NCI-H226 (cell line): ENCODE data around the gene NPHP1.
"Not testable (repeated sequence)": the region's sequence is repeated elsewhere in the genome, so short reads cannot be mapped to it uniquely, and the experiment has no call there.

Experiments
- DNase-seq: peaks from one replicate; pipeline ENCODE4 v3.0.0-alpha.2; 2015

NPHP1 gene

GRCh38 chr2:110101901-110102803 is 102.7 kb downstream of the NPHP1 start:
- DNase-seq, result no peak

DNA sequence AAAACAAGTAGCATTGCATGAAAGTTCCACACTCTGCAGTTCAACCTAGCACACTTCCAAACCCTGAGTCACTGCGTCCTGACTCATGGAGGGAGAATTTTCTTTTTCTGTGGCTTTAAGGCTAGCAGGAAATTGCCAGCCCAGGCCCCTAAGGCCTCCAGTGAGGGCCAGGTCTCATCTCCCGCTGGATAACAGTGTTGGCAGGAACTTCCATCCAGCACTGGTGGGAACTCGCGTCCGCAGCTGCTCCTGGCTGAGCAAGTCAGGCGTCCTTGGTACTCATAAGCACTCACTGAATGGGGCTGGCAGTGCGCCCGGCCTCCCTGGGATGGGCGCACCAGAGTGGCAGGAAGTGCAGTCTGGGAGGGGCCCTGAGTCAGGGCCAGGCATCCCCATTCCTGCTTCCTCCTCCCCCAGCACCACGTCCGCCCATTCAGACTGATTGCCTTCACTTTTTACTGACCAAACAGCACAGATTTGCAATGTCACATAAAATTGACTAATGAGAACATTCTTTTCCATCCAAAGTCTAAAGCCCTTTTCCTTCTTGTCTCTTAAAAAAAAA is 103.5 kb downstream of the NPHP1 start:
- DNase-seq, result peak; percentile 100

GRCh38 chr2:110100880-110101279 is 103.9 kb downstream of the NPHP1 start:
- not testable (repeated sequence) for DNase-seq

- DNase-seq, result no peak
These were observed 104.3 kb downstream of the NPHP1 start for GRCh38 chr2:110100480-110100879.

DNA sequence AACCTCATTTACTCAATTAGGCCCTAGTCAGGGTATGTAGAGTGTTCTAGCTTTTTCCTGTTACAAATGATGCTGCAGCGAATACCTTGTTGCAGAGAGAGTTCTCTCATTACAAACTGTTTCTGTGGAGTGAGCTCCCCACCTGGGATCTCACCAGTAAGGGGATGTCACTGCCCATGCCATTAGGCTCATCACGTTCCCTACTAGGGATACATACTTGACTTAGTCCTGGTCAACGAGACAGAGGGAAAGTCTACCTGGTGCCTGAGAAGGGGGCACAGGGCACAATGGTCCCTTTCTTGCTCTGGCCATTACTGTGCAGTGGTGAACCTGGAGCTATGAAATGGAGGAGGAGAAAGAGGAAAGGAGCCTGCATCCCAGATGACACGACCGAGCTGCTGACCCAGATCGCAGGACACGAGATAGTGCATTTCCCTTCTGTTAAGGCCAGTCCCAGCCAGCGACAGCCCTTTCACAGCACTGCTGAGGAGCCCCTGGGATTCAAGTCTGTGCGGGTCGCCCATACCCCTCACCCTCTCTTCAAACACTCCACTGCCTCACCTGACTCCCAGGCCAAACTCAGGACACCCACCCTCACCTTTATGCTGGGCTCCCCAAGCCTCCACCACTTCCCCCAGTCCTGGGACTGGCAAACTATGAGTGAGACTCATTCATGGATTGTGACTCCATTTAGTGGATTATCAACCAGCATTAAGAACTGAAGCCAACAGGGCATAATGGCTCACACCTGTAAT is 105.2 kb downstream of the NPHP1 start:
- no peak for DNase-seq

- no peak for DNase-seq
These were observed 105.8 kb downstream of the NPHP1 start for GRCh38 chr2:110099038-110099425.

DNA sequence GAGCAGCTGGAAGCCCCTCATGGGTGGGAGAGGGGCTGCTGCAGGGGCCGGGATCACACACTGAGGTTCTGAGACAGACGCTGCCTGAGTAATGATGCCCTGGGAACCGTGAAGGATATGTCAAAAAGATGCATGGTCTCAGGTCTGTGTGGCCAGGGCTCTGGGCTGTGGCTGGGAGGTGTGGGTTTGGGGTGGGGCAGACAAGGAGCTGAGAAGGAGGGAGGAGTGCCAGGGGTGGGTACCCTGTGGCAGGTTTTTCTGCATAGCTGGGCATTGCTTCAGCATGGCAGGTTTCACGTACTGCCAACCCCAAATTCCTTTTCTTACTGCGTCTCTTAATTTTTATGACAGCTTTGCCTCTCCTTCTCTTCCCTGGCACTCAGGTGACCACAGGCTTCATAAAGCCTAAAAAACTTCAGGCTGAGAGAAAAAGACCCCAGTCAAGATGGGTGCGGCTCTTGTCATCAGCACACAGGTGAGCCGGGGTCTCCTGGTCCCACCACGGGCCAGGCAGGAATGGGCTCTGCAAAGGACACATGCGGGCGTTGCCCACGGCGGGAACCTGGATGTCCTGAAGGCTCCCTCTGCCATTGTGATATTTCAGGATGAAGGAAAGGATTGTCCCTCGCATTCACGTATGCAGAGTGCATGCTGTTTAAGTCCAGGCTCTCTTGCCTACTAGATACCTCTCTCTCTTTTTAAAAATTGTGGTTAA is 107.2 kb downstream of the NPHP1 start:
- DNase-seq, result no peak

GRCh38 chr2:110095994-110096633 is 108.7 kb downstream of the NPHP1 start:
- no peak for DNase-seq

GRCh38 chr2:110094884-110095534 is 109.8 kb downstream of the NPHP1 start:
- not testable (repeated sequence) for DNase-seq

DNA sequence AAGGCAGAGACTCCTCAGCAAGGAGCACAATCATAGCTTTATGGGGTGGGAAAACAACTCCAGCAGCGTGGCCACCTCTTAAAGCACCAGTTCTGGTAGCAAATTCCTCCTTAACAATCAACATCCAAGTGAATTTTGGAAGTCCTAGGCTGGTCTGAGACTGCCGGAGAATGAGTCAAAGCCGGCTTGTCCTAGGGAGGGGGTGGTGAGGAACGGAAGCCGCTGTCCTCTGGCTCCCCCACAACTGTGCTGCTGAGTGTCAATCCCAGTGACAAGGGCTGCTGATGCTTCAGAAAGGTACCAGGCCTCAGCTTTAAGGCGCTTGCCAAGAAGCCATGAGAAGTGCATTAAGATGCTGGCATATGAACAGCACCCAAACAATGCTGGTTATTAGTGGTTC is 110.9 kb downstream of the NPHP1 start:
- DNase-seq, result not testable (repeated sequence)

DNA sequence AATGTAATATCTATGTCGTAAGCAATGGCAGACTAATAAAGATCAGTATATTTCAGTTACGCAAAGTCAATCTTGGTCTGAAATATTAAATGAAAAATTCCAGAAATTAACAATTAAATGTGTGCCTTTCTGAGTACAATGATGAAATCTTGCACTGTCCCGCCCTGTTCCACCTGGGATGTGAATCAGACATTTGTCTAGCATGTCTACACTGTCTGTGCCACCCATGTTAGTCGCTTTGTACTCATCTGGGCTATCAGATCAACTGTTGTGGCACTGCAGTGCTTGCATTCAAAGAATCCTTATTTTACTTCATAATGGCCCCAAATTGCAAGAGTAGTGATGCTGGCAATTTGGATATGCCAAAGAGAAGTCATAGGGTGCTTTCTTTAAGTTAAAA is 114.6 kb downstream of the NPHP1 start:
- not testable (repeated sequence) for DNase-seq

- DNase-seq, result not testable (repeated sequence)
These were observed 121.1 kb downstream of the NPHP1 start for GRCh38 chr2:110083757-110084156.

- not testable (repeated sequence) for DNase-seq
These were observed 121.7 kb downstream of the NPHP1 start for GRCh38 chr2:110083162-110083561.

DNA sequence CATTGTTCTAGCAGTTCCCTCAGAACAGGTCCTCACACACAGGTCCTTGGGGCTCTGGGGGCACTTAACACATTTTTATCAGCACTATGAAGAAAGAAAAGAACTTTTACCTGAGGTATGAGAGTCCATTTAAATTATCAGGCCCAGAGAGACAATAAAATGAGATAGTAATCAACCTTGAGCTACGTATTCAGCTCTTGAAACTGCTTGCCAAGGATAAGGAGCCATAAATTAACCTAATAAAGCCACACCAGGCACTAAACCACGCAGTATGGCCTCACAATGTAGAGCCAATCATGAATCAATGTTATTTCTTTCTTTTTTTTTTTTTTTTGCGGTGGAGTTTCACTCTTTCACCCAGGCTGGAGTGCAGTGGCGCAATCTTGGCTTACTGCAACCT is 126.7 kb downstream of the NPHP1 start:
- not testable (repeated sequence) for DNase-seq

DNA sequence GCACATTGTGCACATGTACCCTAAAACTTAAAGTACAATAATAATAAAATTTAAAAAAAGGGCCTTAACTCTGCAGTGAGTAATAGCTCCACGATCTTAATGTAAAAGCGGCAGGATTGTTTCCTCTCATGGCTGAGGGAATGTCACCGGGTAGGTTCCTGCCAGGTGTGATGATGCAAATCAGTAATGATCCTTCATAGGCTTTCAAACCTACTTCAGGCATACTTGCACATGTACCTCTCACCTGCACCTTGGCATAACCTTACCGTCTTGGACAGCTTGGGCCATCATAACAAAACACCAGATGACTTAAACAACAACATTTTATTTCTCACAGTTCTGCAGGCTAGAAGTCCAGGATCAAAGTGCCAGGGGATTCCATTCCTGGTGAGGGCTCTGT is 128.9 kb downstream of the NPHP1 start:
- DNase-seq, result not testable (repeated sequence)
